HCT116 (cell line): Measurements from ENCODE around the gene FARP1. TPM values are rescaled to one million over a fixed set of nuclear protein-coding genes. Genes with fewer than 3 reads are reported as not detected.

Experiments used
- ATAC-seq: fragments of 200-7000 bp; cut with Tn5 transposase; 2 replicates; pipeline ENCODE4 v1.9.1; 2020; ENCODE audit warnings: mild to moderate bottlenecking, moderate library complexity
- BruUV-seq: library from RNA; stranded (reverse); fragments of 400-500 nt; replicated peaks from 2 replicates; lab custom pipeline; 2021; lab: Mats Ljungman, UMichigan
- CTCF ChIA-PET: fragments of 300-600 bp; sonication (Branson Sonifier 250); formaldehyde crosslinking; loops from one replicate; lab custom pipeline; 2021; ENCODE audit warnings: antibody characterized with exemption; lab: Charles Lee
- POLR2A ChIA-PET: fragments of 300-600, 350-600 bp; sonication (Branson Sonifier 250); formaldehyde crosslinking; loops from one replicate; lab custom pipeline; 2021; ENCODE audit warnings: antibody characterized with exemption; lab: Charles Lee
- RAD21 ChIA-PET, 2 experiments: fragments of 300-600 bp; sonication (Branson Sonifier 250); formaldehyde crosslinking; loops; one replicate each; lab custom pipeline; 2023; ENCODE audit warnings: low total read pairs in 2 of 2; ENCODE audit not compliant: uncharacterized antibody in 2 of 2, unreplicated experiment in 2 of 2, low non-redundant PET in 1 of 2; lab: Charles Lee
- DNase-seq: peaks from one replicate; pipeline ENCODE4 v3.0.0-alpha.2; 2010; ENCODE audit warnings: low read depth, low spot score
- H2AFZ ChIP-seq: fragments of 200-600 bp; shearing (Covaris generic), sonication (generic); 2 replicates; pipeline ENCODE4 v1.6.1; 2017; ENCODE audit warnings: low read depth, mixed run types, mixed read lengths, antibody characterized with exemption, low read length; ENCODE audit not compliant: poor library complexity, severe bottlenecking
- H3K27ac ChIP-seq: 2 replicates; pipeline ENCODE4 v1.5.1; 2012; ENCODE audit warnings: low read depth, low read length
- H3K27me3 ChIP-seq: fragments of 200-600 bp; sonication (generic); 2 replicates; pipeline ENCODE4 v1.6.1; 2016; ENCODE audit warnings: mixed run types, low read length, mixed read lengths; ENCODE audit not compliant: insufficient read depth
- H3K36me3 ChIP-seq, 2 experiments: fragments of 200-500 bp in 1 of 2; fragments of 200-600 bp in 1 of 2; sonication (Bioruptor generic) in 1 of 2; sonication (generic) in 1 of 2; 2 replicates each; pipeline versions ENCODE4 v1.5.1 to v1.6.1; 2014 to 2016; ENCODE audit warnings: low read length in 2 of 2, inconsistent platforms in 1 of 2, mixed read lengths in 1 of 2, mixed run types in 1 of 2; ENCODE audit not compliant: insufficient read depth in 2 of 2, control insufficient read depth in 1 of 2
- H3K4me1 ChIP-seq, 2 experiments: fragments of 200-600 bp in 1 of 2; sonication (generic) in 1 of 2; 2 replicates each; pipeline versions ENCODE4 v1.5.1 to v1.6.1; 2012 to 2017; ENCODE audit warnings: low read length in 2 of 2, inconsistent platforms in 1 of 2, mild to moderate bottlenecking in 1 of 2, mixed read lengths in 1 of 2, mixed run types in 1 of 2, moderate library complexity in 1 of 2; ENCODE audit not compliant: insufficient read depth in 2 of 2, control insufficient read depth in 1 of 2
- H3K4me2 ChIP-seq: fragments of 200-600 bp; sonication (generic); 2 replicates; pipeline ENCODE4 v1.6.1; 2017; ENCODE audit warnings: mixed run types, low read length, mixed read lengths
- H3K4me3 ChIP-seq, 2 experiments: fragments of 200-600 bp in 1 of 2; sonication (generic) in 1 of 2; replicated peaks in 1 of 2; 2 replicates each; pipeline ENCODE4 v1.5.1; 2011 to 2016; ENCODE audit warnings: low read length in 2 of 2, control low read depth in 1 of 2, low read depth in 1 of 2, mild to moderate bottlenecking in 1 of 2, mixed read lengths in 1 of 2, mixed run types in 1 of 2
- H3K79me2 ChIP-seq: fragments of 200-600 bp; sonication (generic); 2 replicates; pipeline ENCODE4 v1.6.1; 2017; ENCODE audit warnings: mild to moderate bottlenecking, mixed run types, low read length, moderate library complexity, mixed read lengths; ENCODE audit not compliant: insufficient read depth
- H3K9ac ChIP-seq: fragments of 200-600 bp; sonication (generic); 2 replicates; pipeline ENCODE4 v1.6.1; 2016; ENCODE audit warnings: low read length, mixed read lengths
- H3K9me2 ChIP-seq: fragments of 200-600 bp; sonication (generic), shearing (Covaris generic); 2 replicates; pipeline ENCODE4 v1.6.1; 2017; ENCODE audit warnings: mixed run types, mild to moderate bottlenecking, moderate library complexity; ENCODE audit not compliant: insufficient read depth
- H3K9me3 ChIP-seq, 2 experiments: fragments of 200-500 bp in 1 of 2; fragments of 200-600 bp in 1 of 2; sonication (Bioruptor generic) in 1 of 2; sonication (generic) in 1 of 2; 2 replicates each; pipeline ENCODE4 v1.6.1; 2014 to 2017; ENCODE audit warnings: low read length in 2 of 2, mixed read lengths in 2 of 2, inconsistent platforms in 1 of 2, low read depth in 1 of 2, mild to moderate bottlenecking in 1 of 2, mixed run types in 1 of 2, moderate library complexity in 1 of 2; ENCODE audit not compliant: control insufficient read depth in 1 of 2, insufficient read depth in 1 of 2
- H4K20me1 ChIP-seq: fragments of 200-600 bp; sonication (generic), shearing (Covaris generic); 2 replicates; pipeline ENCODE4 v1.6.1; 2017; ENCODE audit warnings: mixed run types, mild to moderate bottlenecking, moderate library complexity; ENCODE audit not compliant: insufficient read depth
- POLR2AphosphoS5 ChIP-seq: IDR thresholded peaks from 2 replicates; pipeline ENCODE4 v1.6.1; 2011; ENCODE audit warnings: mild to moderate bottlenecking, low read depth, low read length, moderate library complexity
- SRF ChIP-seq: IDR thresholded peaks from 2 replicates; pipeline ENCODE4 v1.6.1; 2012; ENCODE audit warnings: low read depth
- YY1 ChIP-seq: IDR thresholded peaks from 2 replicates; pipeline ENCODE4 v1.6.1; 2011; ENCODE audit warnings: low read length, low read depth, moderate library complexity, mild to moderate bottlenecking; ENCODE audit not compliant: insufficient replicate concordance; ENCODE audit errors: extremely low read depth
- intact Hi-C: fragments of 100-400 bp; cut with micrococcal nuclease; formaldehyde crosslinking; loops from 2 replicates; pipeline ENCODE4 v1.10.0; 2022
- total RNA-seq: library from RNA; stranded (reverse); gene quantifications from one replicate; pipeline ENCODE4 v1.2.1, GENCODE V29; 2021; ENCODE audit not compliant: unreplicated experiment
- TF ChIP-seq, protein P1 (sequence below), 3 experiments: fragments of 200-600 bp in 1 of 3; sonication (generic) in 1 of 3; IDR thresholded peaks in 2 of 3; conservative IDR thresholded peaks in 1 of 3; 2 replicates each; pipeline ENCODE4 v1.5.1; 2012 to 2017; ENCODE audit warnings: low read depth in 2 of 3, low read length in 2 of 3, antibody characterized with exemption in 1 of 3, borderline replicate concordance in 1 of 3, control low read depth in 1 of 3, mild to moderate bottlenecking in 1 of 3, mixed read lengths in 1 of 3, mixed run types in 1 of 3, moderate library complexity in 1 of 3; ENCODE audit not compliant: insufficient read depth in 1 of 3

The FARP1 gene
- total RNA-seq, 1 experiment from 2014 or later = 30.5 TPM

DNA sequence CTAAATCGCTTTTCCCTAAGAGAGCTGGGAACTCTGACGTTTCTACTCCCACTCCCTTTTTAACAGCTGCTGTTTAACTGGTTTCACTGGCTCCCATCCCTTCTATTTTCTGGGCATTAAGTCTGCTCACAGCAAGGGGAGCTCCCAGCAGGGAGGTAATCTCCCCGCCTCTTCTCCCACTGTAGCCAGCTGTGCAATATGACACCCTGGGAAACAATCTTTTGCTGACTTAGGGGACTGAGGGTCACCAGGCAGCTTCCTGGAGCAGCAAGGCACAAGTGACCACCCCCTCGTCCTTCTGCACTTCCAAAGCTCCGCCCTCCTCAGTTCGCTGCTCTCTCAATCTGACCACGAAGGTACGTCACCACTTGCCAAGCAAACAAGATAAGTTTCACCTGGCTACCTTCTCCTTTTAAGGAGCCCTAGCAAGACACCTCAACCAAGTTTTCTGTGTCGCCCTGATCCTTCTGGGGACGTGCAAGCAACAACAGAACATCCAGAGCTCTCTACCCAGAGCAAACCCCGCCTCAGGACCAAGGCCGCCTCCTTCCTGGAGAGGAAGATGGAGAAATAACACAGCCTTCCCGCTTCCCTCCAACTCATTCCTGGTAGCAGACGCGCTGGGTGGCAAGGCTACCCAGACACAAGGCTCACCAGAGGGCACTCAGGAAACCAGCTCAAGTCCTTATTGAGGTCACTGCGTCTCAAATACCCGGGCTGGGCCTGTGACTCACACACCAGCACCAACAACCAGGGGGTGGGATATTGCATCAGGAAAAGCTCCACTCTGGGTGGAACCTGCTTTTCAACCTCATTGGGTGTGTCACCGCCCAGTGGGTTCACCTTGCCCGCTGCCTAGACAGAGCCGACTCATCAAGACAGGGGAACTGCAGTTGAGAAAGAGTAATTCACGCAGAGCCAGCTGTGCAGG is 341.7 kb downstream of the FARP1 start:
- peak overlapping the region; percentile 25 to 46 for H3K4me3 ChIP-seq
- H3K27ac ChIP-seq = peak overlapping the region; percentile 73
- 0 out of 2 replicates have a peak, but pooled peaks cover 7% of the 10 kb centered on the region for H4K20me1 ChIP-seq
- H2AFZ ChIP-seq = no peak overlapping the region
- H3K9ac ChIP-seq = peak overlapping the region; percentile 62
- peaks cover 36 to 83% of the 10 kb centered on the region in 2 experiments for H3K4me1 ChIP-seq
- peaks cover 96% of the 10 kb centered on the region for H3K79me2 ChIP-seq
- no peaks in the 10 kb centered on the region for H3K9me2 ChIP-seq
- intact Hi-C loops = loop anchor here (2.0 kb wide), 2 partner anchors 24 to 86 kb away; no protein-coding TSS in a partner anchor
- peaks cover 0 to 3% of the 10 kb centered on the region in 2 experiments; a peak in 1 of 4 replicates for H3K36me3 ChIP-seq
- ChIA-PET CTCF (interaction anchor here (0.9 to 2.3 kb wide), 6 partner anchors 24 to 358 kb away, joined by 3 to 7 read pairs (median 4); no protein-coding TSS in a partner anchor), RAD21 (interaction anchor here in 1 of 2 experiments (0.7 to 0.9 kb wide), 2 partner anchors 25 to 86 kb away, joined by 3 to 7 read pairs; no protein-coding TSS in a partner anchor), POLR2A (interaction anchor here (0.7 to 2.0 kb wide), 16 partner anchors 8 to 188 kb away, joined by 3 to 23 read pairs (median 4); partner anchors contain the start of gene STK24)
- TF ChIP-seq SRF (no peak), YY1 (peak; percentile 73), POLR2AphosphoS5 (peak; percentile 65)
- TF ChIP-seq, protein P1, sequence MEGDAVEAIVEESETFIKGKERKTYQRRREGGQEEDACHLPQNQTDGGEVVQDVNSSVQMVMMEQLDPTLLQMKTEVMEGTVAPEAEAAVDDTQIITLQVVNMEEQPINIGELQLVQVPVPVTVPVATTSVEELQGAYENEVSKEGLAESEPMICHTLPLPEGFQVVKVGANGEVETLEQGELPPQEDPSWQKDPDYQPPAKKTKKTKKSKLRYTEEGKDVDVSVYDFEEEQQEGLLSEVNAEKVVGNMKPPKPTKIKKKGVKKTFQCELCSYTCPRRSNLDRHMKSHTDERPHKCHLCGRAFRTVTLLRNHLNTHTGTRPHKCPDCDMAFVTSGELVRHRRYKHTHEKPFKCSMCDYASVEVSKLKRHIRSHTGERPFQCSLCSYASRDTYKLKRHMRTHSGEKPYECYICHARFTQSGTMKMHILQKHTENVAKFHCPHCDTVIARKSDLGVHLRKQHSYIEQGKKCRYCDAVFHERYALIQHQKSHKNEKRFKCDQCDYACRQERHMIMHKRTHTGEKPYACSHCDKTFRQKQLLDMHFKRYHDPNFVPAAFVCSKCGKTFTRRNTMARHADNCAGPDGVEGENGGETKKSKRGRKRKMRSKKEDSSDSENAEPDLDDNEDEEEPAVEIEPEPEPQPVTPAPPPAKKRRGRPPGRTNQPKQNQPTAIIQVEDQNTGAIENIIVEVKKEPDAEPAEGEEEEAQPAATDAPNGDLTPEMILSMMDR (IDR thresholded peaks at IDR 0.05 in 2 of 3, conservative IDR thresholded peaks at IDR 0.05 in 1 of 3; ENCODE audit: borderline replicate concordance in 1 of 3, insufficient read depth in 1 of 3, low read depth in 2 of 3, low read length in 2 of 3) = 0 out of 6 replicates have a peak, but pooled peaks of 1 of the 3 experiments have one; percentile 3
- peak overlapping the region; percentile 79 for H3K4me2 ChIP-seq
- peak; percentile 91 for ATAC-seq
- peak; percentile 97 for DNase-seq
- TSS peak; percentile 69 for BruUV-seq
- H3K27me3 ChIP-seq = no peaks in the 10 kb centered on the region
- H3K9me3 ChIP-seq = no peaks in the 10 kb centered on the region
